OCI-LY1 (cell line): ENCODE data around the gene CCNY.

ENCODE experiments used
- EZH2 ChIP-seq: fragments of 200-600 bp; sonication (generic), shearing (Covaris generic); IDR thresholded peaks from 2 replicates; pipeline ENCODE4 v1.8.0; 2017; ENCODE audit warnings: borderline replicate concordance, mixed run types, mild to moderate bottlenecking, antibody characterized with exemption, low read length, moderate library complexity, mixed read lengths
- TF ChIP-seq, protein P1 (sequence below): fragments of 200-600 bp; sonication (generic), shearing (Covaris generic); IDR thresholded peaks from 2 replicates; pipeline ENCODE4 v1.5.1; 2017; ENCODE audit warnings: mild to moderate bottlenecking, antibody characterized with exemption, low read length, moderate library complexity, mixed read lengths

GRCh38 chr10:35359873-35360272, 23.6 kb downstream of the CCNY start:
- TF ChIP-seq, protein P1, sequence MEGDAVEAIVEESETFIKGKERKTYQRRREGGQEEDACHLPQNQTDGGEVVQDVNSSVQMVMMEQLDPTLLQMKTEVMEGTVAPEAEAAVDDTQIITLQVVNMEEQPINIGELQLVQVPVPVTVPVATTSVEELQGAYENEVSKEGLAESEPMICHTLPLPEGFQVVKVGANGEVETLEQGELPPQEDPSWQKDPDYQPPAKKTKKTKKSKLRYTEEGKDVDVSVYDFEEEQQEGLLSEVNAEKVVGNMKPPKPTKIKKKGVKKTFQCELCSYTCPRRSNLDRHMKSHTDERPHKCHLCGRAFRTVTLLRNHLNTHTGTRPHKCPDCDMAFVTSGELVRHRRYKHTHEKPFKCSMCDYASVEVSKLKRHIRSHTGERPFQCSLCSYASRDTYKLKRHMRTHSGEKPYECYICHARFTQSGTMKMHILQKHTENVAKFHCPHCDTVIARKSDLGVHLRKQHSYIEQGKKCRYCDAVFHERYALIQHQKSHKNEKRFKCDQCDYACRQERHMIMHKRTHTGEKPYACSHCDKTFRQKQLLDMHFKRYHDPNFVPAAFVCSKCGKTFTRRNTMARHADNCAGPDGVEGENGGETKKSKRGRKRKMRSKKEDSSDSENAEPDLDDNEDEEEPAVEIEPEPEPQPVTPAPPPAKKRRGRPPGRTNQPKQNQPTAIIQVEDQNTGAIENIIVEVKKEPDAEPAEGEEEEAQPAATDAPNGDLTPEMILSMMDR, result no peak
- no peak for TF ChIP-seq EZH2
